ENCODE data around the gene KIRREL3.

KIRREL3 gene

DNA sequence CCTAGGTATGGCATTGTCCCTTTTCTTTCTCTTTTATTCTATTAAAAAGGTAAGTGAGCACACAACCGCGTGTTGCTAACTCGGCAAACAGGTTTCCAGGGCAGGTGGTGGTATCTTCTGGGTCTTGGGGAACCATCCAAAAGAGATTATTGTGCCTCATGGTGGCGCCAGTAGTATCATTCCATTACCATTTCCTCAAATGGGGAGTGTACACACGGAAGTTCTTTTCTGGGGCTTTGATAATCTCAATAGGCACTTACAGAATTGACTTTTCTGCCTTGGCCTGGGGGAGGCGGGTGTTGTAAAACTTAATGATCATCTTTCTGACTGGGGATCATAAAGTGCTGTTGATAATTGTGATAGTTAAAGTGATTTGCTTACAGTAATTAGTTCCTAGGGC is 234.1 kb downstream of the KIRREL3 start:
- DNase-seq: no peak

DNA sequence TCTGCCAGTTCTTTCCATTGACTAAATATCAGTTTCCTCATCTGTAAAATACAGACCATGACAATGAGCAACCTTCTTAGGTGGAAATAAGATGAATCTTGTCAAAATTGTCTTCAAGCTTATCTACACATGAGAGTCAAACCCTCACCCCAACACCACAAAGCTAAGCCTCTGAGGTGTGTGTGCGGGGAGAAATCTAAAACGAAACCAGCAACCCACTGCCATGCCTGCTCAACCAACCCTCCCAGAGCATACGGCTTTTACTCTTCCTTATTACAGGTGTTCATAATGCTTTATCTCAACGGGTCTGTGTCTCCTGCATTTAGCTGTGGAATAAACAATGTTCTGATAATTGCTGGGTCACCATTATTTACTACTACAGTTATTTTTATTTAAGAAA is 235.4 kb downstream of the KIRREL3 start:
- DNase-seq: no peak

DNA sequence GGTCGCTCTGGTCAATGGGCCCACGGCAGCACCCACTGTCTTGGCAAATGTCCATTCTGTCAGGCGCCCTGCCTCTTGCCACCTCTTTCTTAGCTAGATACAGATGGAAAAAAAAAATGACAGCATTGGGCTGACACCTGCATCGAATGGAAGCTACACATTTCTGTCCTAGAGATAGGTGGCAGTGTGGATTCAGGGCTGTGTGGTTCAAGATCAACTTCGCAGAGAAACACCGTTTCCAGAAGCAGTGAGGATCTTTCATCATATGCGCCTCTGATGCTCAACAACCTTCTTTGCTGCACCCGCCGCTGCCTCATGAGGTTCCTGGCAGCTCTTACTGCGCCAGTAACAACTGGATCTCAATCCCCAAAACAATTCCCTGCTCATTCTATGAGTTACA is 236.3 kb downstream of the KIRREL3 start:
- no peak for DNase-seq

DNA sequence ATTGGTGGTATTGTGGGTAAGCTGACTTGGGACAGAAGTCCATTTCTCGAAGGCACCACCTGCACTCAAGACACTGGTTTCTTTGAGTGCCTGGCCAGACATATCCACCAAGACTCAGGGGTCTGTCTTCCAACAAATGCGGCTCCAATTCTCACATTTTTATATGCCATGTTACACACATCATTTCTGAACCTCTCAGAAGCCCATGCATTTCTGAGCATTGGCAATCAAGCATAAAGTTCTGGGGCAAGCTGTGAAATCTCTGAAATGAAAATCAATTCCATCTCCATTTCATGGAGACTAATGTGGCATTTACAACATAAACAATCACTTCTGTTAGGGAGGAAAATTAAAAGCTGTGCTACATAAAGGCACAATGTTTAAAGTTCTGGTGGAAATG is 243.7 kb downstream of the KIRREL3 start:
- no peak for DNase-seq

DNA sequence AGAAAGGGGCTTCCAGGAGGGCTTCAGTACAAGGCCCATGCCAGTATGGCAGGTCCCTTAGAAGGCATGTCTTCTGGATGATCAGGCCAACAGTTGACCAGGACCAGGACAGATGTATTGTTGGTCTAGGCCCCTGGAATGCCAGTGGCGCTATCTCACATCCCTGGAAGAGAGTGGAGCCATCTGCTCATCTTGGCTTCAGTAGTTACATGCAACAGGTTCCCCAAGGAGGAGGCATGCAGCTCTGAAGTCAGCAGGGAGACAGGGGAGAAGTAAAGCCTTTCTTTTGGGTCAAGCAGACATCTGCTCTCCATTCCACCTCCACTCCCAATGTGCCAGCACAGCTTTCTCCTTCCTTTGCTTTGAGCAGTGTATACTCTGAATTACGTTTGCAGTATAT is 244.1 kb downstream of the KIRREL3 start:
- DNase-seq: no peak

DNA sequence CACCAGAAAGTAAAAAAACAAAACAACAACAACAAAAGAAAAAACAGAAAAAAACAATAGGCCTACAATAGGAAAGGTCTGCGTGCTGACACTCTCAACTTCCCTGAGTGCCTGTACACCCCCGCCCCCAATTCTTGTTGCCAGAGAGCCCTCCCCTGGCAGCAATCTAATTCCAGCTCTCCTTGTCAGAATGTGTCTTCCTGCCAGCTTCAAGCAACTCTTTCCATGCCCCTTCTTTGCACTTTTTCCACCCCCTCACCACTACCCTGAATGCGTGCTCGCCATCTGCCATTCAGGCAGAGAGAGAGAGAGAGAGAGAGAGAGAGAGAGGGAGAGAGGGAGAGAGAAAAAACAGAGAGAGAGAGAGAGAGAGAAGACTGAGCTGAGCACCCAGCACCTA is 245.0 kb downstream of the KIRREL3 start:
- no peak for DNase-seq

DNA sequence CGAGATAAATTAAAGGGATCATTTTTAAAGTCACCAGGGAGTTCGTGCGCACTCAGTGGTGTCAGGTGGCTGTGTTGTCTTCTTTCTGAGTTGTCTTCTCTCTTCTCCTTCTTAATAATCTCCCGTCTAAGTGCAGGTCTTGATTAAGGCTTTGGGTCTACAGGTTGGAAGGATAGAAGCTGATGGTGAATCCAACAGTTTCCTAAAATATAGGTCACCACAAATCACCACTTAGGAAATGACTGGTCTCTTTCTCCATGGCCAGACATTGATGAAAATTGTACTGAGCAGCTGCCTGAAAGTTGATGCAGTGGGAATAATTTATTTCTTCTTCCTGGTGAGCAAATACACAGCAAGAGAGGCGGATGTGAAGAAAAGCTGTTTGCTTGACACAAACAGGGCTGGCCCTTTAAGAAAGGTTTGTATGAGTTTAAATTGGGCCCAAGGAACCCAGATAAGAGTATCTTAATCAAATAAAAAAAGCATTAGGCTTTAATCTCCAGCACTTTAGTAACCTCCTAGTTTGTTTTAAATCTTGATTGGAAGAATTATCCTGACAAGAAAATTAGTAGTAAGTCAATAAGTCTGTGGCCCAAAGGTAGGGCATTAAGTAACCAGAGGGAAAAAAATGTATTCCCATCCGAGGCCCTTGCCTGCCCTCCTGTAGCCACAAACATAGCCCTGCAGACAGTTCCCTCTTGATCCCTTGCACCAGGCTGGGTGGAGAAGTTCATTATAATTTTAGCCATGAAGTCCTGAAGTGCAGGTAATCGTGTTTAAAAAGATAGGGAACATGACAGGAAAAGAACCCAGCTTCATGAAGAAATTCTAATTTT is 245.8 kb downstream of the KIRREL3 start:
- DNase-seq: no peak

DNA sequence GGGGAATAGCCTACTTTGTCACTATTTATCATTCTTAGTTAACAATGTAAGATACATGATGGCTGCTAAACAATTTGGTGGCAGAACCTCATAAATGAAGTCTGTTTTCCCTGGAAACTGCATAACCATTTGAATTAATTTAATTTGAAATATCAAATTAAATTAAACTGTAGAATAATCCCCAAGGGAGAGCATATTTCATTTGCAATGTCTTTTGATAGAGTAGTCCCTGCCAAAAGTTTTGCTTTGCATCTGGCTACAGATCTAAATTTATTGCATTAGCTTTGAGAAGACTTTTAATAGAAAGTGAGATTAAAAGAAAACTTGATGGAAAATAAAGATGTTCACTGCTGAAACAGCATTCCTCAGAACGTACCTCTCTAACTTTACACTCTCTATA is 246.6 kb downstream of the KIRREL3 start:
- DNase-seq: no peak

DNA sequence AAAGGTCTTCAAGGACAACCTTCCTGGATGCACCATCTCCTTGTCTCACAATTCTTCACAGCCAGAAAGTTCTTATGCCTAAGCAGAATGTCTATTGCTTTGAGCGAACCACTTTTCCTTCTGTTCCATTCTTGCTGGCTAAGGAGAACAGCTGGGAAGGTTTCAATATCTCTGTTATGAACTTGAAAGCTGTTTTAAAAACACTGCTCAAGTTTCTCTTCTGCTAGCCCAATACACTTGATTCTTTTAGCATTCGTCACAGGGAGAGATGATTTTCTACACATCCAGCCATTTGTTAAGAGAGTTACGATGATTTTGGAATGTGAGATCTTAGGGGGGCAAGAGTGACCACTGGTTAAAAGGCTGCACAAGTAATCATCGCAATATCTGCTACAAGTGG is 249.3 kb downstream of the KIRREL3 start:
- no peak for DNase-seq

DNA sequence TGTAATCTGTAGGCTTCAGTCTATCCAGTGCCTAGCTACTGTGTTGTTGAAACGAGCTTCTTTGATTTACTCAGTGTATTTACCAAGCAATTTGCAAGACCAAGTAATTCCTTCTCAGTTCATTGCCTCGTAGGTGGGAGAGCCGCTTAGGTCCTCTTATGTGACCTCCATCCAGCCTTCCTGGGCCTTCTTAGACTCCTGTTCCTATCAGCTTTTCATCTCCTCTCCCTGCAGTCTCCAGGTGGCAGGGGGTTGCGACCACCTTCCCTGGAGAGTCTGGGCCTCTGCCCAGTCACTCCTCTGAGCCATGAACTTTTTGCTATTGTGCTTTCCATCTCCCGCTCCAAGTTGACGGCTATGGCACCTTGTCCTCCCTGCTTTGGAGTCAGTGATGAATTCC is 251.8 kb downstream of the KIRREL3 start:
- no peak for DNase-seq

DNA sequence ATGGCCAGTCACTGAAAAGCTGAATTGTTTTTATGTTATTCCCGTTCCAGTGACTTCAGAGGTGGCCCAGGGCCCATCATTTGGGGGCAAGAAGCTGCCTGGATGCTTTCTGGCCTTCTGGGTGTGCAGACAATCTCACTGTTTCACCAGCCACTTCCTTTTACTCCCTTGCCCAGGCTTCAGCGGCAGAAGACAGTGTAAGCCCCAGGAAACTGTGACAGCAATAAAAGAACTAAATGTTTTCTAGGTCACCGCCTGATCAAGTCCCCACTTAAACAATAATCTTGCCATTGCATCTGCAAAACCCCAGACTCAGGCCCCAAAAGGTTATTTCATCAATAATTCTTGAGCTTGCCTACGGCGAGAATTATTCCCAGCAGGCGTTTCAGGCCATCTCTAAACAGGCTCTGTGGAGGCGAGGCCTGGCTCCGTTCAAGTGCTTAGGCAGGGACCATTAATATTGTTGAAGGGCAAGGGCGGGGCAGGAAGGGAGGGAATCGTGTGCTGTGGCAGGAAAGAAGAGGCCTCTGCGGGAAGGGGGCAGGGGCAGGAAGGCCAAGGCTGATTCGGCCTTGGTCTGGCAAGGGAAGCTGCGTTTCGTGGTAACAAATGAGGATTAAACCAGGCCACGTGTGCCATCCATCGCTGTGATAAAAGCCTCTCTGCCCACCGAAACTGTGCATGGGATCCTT is 252.3 kb downstream of the KIRREL3 start:
- no peak for DNase-seq

DNA sequence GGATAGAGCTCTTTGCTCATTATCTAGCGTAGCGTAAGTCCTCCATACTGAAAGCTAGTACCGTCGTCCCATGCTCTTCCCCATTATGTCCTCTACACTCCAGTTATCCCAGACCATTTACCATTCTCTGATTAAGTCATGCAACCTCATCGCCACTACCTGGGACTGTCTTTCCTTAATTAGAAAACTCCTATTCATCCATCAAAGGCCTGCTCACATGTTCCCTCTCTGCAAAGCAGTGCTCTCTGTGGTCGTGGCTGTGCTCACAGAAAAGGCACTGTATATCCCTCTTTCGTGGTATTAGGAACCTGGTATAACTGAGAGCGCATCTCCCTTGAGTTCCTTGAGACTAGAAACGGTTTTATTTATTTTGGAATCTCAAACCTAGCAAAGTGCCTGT is 253.3 kb downstream of the KIRREL3 start:
- DNase-seq: no peak

DNA sequence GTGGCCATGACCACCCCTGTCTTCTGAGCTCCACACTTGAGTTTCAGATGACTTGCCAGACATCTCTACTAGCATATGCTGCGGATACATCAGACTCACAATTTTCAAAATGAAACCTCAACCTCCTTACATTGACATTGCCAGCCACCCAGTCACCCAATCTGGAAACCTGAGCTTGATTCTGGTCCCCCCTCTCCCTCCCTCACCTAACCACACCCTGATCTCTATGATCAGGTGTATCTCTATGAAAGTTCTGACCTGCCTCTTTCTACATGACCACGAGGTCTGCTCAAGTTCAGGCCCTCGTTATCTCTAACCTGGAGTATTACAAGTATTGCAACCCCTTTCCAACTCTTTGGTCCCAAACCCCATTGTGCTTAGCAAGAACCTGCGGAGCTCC is 254.1 kb downstream of the KIRREL3 start:
- no peak for DNase-seq

DNA sequence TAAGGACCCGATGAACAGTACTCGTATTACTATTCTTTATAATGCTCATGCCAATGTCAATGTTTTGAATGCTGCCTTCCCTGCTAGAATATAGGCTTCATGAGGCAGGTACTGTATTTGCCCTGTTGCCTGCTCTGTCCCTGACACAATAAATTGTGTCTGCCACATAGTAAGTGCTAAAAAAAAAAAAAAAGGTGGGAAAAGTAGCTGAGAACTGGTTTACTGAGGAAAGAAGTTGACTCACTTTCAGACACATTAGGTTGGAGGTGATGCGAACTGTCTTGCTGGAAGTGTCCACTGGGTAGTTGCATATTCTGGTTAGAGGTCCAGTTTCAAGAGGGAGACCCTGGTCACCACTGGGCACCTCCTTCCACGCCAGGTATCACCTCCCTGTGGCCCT is 255.9 kb downstream of the KIRREL3 start:
- DNase-seq: no peak

DNA sequence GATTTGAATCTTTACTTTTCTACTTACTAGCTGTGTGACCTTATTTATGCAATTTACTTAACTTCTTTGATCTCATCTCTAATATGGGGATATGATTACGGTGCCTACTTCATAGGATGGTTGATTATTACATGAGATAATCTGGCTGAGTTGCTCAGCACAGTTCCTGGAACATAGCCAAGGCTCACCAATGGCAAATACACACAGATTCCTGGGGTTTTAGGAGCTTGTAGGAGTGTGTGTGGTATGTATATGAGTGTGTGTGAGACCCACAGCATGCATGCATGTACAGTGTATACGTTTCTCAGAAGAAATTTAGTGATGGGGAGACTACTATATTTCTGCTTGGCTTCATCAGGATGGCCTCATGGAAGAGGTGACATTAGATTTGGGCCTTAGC is 256.9 kb downstream of the KIRREL3 start:
- no peak for DNase-seq

DNA sequence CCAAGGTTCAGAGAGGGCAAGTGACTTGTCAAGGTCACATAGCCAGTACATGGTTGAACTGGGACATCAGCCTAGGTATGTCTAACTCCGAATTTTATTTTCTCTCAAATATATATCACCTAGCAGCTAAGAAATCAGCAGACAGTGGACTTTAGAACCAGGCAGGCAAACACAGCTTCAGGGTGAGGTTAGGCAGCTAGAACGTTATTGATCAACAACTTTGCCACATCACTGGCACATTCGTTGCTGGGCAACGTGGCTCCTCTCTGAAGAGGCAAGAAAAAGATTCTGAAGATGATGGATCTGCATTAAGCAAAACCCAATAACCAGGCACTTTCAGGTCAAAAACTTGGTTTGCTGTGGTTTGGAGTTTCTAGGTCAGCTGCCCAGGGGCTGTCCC is 258.0 kb downstream of the KIRREL3 start:
- no peak for DNase-seq

DNA sequence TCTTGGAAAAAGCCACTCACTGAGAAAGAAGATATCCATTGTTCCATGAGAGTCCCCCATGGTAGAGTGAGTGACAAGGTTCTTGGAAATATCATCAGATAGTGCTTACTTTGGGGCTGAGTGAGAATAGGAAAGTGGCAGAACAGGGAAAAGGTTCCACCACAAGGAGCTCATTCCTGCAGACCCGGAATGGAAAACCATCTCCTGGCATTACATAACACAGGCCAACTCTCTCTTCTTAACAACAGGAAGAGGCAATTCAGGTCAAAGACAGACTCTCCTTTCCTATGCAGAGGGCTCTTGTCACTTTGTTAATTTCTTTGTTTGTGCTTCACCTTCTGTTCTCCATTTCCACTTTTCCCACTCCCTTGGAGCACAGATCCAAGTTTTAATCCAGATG is 259.7 kb downstream of the KIRREL3 start:
- no peak for DNase-seq

DNA sequence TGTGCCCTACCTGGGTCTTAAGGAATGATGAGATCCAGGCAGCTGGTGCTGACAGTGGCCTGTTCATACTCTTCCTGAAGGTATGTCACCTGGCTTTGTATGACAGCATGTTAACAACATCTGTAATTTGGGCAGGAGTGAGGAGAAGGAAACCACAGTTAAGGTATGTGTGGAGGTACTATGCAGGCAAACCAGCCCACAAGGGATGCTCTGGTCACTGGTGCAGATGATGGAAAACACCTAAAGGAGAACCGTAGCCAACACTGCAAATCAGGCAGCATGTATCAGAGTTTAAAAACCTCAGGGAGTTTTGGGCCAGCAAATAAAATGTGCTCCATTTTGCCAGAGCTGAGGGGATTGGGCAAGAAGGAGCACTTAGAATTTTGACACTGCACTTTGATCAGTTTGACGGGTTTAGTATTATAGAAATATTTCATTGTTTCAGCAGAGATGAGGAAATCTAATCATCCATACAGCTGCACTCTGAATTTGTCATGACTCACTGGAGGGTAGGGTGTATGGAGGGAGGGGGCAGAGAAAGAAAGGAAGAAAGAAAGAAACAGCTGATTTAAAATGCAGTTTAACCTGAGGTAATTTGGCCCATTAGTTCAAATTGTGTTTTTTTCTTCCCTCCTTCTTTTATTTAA is 260.9 kb downstream of the KIRREL3 start:
- DNase-seq: no peak

DNA sequence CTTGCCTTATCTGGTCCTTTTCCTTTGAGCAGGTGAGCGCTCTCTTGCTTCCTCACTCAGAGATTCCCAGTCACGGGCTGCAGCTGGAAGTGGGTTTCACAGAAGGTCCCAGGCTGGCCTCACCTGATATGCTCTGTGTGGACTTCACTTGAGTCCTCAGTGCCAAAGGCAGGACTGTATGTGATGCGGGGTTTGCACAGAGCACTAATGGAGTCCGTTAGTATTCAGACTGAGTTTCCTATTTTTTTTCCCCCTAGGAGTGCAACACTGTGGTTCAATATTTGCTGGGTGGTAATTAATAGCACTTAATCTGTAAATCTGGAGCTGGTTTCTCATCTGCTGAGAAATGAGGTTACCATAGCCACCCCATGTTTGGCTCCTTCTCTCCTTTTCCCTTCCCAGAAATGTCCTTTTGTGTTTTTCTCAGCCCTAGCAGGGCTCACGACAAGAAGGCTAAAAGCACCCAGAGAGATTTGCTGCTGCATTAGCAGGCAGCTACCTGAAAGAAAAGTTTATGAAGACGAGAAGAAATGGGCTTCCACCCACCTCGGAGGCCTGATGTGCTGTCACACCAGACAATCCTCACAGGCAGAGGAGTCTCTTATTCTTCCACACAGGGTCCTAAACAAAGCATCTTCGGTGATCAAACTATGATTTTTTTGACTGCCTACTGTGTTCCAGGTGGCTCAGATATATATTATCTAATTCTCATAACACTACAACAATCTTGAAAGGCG is 262.1 kb downstream of the KIRREL3 start:
- DNase-seq: no peak

DNA sequence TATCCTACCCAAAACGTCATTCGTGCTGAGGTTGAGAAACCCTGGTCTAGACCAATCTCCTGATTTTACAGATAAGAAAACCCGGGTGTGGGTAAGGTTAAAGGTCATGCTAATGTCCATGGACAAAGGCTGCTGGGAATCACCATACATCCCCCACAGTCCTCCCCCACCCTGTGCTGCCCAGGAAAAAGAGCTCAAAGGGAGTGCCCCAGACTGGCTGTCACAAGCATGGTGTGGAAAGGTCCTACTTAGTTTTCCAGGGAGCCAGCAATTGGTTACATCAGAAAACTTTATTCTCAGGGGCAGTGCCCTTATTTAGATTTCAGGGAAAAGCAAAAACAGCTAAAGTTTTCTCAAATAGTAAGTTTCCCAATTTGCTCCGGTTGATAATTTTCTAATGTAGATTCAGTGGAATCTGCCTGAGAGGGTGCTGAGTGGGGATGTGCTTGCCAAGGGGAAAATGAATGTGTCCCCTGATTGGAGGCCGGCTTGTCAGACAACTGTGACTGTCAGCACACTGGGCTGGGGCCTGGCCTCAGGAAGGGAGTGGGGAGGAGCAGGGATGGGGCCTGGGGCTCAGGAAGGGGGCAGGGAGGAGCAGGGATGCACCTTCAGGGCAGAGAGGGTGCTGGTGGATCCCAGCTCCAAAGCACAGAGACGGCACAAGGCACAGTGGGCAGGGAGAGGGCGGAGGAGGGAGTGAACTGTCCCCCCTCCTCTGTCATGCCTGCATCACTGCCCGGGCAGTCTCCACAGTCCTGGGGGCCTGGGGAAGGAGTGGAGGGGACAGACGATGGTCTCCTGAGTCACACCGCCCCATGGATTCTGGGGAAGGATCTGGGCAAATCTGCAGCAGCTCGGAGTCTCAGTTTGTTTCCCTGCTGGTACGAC is 263.6 kb downstream of the KIRREL3 start:
- DNase-seq: no peak

DNA sequence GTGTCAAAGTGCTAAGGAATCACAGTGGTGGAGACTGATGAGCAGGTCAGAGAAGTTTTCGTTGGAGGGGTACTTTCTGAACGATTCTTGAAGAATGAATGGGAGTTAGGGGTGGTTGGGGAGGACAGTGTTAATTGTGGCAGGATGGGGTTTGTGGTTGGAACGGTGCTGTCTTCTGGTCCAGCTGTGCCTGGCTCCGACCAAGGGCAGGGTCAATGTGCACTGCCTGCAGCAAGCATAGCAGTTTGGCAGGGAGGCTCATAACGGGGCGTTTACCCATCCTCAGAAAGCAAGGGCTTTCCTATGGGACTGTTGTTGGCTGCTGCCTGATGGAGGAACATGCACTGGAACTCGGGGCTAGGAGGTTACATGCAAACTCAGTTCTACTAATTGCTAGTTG is 265.8 kb downstream of the KIRREL3 start:
- DNase-seq: no peak

DNA sequence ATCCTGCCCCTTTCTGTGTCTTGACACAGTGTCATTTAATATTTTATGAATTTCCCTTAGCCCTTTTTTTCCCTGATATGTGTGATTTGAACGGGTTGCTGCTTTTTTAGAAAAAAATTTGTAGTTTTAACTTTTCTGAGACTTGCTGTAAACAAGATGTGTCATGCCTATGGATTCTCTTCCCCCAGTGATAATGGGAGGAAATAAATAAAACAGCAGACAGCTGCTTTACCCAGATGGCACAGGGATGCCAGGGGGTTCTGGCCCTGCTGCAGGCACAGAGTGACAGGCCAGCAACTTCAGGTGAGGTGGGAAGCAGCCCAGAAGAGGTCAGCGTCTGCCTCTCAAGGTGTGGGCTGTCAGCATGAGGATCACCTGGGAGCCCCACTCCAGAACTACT is 266.9 kb downstream of the KIRREL3 start:
- DNase-seq: no peak

All from suppressor macrophage treated with lipopolysaccharide for 1 hour (primary cell).